Measurements from ENCODE around the gene ZC3H12D. TPM values are rescaled to one million over a fixed set of nuclear protein-coding genes. Genes with fewer than 3 reads are reported as not detected.

The ZC3H12D gene
- total RNA-seq, 6 experiments from 2014 or later: 0.05 to 0.16 (median 0.10) TPM; not detected in 2

- Mint-ChIP-seq H3K4me3 (no peak overlapping the region), H3K27ac (no peak overlapping the region), H3K27me3 (ENCODE audit: insufficient read depth) (peaks cover 2% of the 10 kb centered on the region; the same call in 1 of the 2 replicates), H3K4me1 (ENCODE audit: low read depth) (peaks cover 13% of the 10 kb centered on the region), H3K9me3 (no peaks in the 10 kb centered on the region), H3K36me3 (ENCODE audit: low read depth) (peaks cover 9% of the 10 kb centered on the region)
- no peak for DNase-seq
- TF ChIP-seq, protein P1, sequence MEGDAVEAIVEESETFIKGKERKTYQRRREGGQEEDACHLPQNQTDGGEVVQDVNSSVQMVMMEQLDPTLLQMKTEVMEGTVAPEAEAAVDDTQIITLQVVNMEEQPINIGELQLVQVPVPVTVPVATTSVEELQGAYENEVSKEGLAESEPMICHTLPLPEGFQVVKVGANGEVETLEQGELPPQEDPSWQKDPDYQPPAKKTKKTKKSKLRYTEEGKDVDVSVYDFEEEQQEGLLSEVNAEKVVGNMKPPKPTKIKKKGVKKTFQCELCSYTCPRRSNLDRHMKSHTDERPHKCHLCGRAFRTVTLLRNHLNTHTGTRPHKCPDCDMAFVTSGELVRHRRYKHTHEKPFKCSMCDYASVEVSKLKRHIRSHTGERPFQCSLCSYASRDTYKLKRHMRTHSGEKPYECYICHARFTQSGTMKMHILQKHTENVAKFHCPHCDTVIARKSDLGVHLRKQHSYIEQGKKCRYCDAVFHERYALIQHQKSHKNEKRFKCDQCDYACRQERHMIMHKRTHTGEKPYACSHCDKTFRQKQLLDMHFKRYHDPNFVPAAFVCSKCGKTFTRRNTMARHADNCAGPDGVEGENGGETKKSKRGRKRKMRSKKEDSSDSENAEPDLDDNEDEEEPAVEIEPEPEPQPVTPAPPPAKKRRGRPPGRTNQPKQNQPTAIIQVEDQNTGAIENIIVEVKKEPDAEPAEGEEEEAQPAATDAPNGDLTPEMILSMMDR (IDR thresholded peaks at IDR 0.05): no peak
Measured at GRCh38 chr6:149419696-149420404, 65.0 kb downstream of the ZC3H12D start.

DNA sequence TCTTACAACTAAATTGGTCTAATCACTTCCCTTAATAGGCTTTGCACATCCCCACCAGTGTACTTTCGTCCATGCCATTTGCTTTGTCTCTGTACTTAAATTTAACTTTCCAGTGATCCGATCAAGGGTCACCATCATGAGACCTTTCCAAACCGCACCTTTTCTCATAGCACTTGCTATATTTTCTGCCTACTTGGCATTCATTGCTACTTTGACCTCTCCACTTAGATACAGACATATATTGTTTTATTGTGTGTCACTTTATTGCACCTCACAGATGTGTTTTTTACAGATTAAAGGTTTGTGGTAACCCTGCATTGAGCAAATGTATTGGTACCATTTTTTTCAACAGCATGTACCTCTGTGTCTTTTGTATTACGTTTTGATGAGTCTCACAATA, 70.0 kb downstream of the ZC3H12D start:
- DNase-seq: no peak
- no peaks in the 10 kb centered on the region for H3K27me3 Mint-ChIP-seq (ENCODE audit: insufficient read depth)
- TF ChIP-seq, protein P1 (IDR thresholded peaks at IDR 0.05): no peak
- no peak overlapping the region for H3K4me3 Mint-ChIP-seq
- no peaks in the 10 kb centered on the region for H3K4me1 Mint-ChIP-seq (ENCODE audit: low read depth)
- H3K9me3 Mint-ChIP-seq: no peaks in the 10 kb centered on the region
- no peak overlapping the region for H3K27ac Mint-ChIP-seq
- peaks cover 34% of the 10 kb centered on the region for H3K36me3 Mint-ChIP-seq (ENCODE audit: low read depth)

DNA sequence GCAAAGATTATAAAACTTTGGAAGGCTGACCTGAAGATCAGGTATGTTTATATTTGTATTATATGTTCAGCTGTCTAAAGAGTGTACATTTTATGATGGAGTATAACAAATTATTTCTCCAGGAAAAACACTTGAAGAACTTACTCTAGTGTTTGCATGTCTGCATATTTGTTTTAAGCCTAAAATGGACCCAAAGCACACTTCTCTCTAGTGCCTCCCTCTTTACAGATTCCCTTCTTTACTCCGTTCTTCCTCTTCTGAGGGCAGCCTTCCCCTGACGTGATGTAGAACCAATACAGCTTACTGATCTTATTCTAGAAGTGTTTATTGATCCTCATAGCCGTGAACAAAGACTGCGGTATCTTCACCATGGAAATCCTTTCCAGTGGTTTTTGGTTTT, 70.8 kb downstream of the ZC3H12D start:
- Mint-ChIP-seq H3K27ac (no peak overlapping the region), H3K9me3 (no peaks in the 10 kb centered on the region), H3K4me3 (no peak overlapping the region), H3K36me3 (ENCODE audit: low read depth) (peaks cover 34% of the 10 kb centered on the region), H3K27me3 (ENCODE audit: insufficient read depth) (no peaks in the 10 kb centered on the region), H3K4me1 (ENCODE audit: low read depth) (no peaks in the 10 kb centered on the region)
- TF ChIP-seq, protein P1 (IDR thresholded peaks at IDR 0.05): no peak
- no peak for DNase-seq

GRCh38 chr6:149410557-149410956, 74.3 kb downstream of the ZC3H12D start:
- peaks cover 34% of the 10 kb centered on the region for H3K36me3 Mint-ChIP-seq (ENCODE audit: low read depth)
- no peak overlapping the region for H3K4me3 Mint-ChIP-seq
- no peak for DNase-seq
- TF ChIP-seq, protein P1 (IDR thresholded peaks at IDR 0.05): no peak
- peaks cover 6% of the 10 kb centered on the region; the same call in 1 of the 2 replicates for H3K4me1 Mint-ChIP-seq (ENCODE audit: low read depth)
- no peaks in the 10 kb centered on the region for H3K9me3 Mint-ChIP-seq
- H3K27me3 Mint-ChIP-seq (ENCODE audit: insufficient read depth): no peaks in the 10 kb centered on the region
- no peak overlapping the region for H3K27ac Mint-ChIP-seq

DNA sequence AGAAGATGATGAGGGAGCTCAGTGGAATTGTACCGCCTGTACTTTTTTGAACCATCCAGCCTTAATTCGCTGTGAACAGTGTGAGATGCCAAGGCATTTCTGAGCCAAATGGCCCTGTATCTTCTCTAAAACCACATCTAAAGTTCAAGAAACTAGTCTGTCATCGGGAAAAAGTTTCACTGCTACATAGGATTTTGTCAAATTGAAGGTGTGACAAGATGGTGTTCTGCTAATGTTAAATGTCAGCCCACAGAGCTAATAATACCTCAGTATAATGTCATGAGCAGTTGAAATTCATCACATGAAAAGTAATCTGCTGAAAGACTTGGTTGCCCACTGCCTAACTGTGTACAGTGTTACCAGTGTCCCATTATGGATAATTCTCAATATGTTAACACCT, 75.2 kb downstream of the ZC3H12D start:
- peaks cover 10% of the 10 kb centered on the region; the same call in 1 of the 2 replicates for H3K4me1 Mint-ChIP-seq (ENCODE audit: low read depth)
- peaks cover 35% of the 10 kb centered on the region for H3K36me3 Mint-ChIP-seq (ENCODE audit: low read depth)
- H3K4me3 Mint-ChIP-seq: no peak overlapping the region
- no peaks in the 10 kb centered on the region for H3K9me3 Mint-ChIP-seq
- H3K27ac Mint-ChIP-seq: no peak overlapping the region
- no peaks in the 10 kb centered on the region; the same call in 1 of the 2 replicates for H3K27me3 Mint-ChIP-seq (ENCODE audit: insufficient read depth)
- DNase-seq: no peak
- TF ChIP-seq, protein P1 (IDR thresholded peaks at IDR 0.05): no peak
